HEK293 (cell line): ENCODE measurements around the gene CASP12.

ENCODE experiments used
- REST ChIP-seq: fragments of 450-650 bp; formaldehyde crosslinking; IDR thresholded peaks from 2 replicates; pipeline ENCODE4 v1.5.1; 2016; ENCODE audit warnings: missing biosample characterization, missing genetic modification characterization
- YY1 ChIP-seq: fragments of 450-650 bp; formaldehyde crosslinking; IDR thresholded peaks from 2 replicates; pipeline ENCODE4 v1.5.1; 2018; ENCODE audit warnings: missing biosample characterization, missing genetic modification characterization
- TF ChIP-seq, protein P1 (sequence below): fragments of 450-650 bp; formaldehyde crosslinking; IDR thresholded peaks from 2 replicates; pipeline ENCODE4 v1.5.1; 2016; ENCODE audit warnings: missing biosample characterization, missing genetic modification characterization

- no peak for TF ChIP-seq REST (tag by site-specific recombination)
- TF ChIP-seq, protein P1, sequence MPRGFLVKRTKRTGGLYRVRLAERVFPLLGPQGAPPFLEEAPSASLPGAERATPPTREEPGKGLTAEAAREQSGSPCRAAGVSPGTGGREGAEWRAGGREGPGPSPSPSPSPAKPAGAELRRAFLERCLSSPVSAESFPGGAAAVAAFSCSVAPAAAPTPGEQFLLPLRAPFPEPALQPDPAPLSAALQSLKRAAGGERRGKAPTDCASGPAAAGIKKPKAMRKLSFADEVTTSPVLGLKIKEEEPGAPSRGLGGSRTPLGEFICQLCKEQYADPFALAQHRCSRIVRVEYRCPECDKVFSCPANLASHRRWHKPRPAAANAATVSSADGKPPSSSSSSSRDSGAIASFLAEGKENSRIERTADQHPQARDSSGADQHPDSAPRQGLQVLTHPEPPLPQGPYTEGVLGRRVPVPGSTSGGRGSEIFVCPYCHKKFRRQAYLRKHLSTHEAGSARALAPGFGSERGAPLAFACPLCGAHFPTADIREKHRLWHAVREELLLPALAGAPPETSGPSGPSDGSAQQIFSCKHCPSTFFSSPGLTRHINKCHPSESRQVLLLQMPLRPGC (tag by site-specific recombination): no peak
- TF ChIP-seq YY1: no peak
Observed at GRCh38 chr11:104907521-104908185, 9.4 kb upstream of the CASP12 start.
